NCI-H1105 treated with DMSO at 0.1 percent for 48 hours (cell line): ENCODE data around the gene USPL1.
"Not testable (repeated sequence)": the region's sequence is repeated elsewhere in the genome, so short reads cannot be mapped to it uniquely, and the experiment has no call there.

Experiments used
- DNase-seq: peaks from one replicate; lab custom pipeline; 2025; lab: John Stamatoyannopoulos, UW

Gene USPL1

GRCh38 chr13:30617315-30618185 lies at the start of gene USPL1:
Gene USPL1, plus strand, starts transcription at chr13:30617920. Its CDS starts 3,221 bp downstream, at chr13:30621141.
- peak; percentile 91 for DNase-seq

- DNase-seq, result no peak
These were observed 47.7 kb upstream of the USPL1 start for GRCh38 chr13:30569901-30570576.

DNA sequence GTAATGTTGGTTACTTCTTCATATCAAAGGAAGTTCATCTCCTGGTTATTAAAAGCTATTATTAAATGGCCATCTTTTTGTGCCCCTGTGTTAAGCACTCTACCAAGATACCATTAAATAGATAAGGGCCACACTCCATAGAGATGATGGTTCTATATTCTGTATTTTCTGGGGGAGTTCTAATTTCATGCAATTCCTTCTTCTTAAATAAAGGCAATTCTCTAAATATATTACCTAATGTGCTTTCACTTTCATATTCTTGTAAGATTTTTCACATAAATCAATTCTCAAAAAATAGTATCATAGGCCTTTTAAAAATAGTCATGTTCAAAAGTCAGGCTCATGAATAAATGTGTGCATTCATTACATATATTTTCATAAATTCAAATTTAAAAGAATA lies 47.0 kb upstream of the USPL1 start:
- no peak for DNase-seq

GRCh38 chr13:30572859-30573275 lies 44.9 kb upstream of the USPL1 start:
- no peak for DNase-seq

DNA sequence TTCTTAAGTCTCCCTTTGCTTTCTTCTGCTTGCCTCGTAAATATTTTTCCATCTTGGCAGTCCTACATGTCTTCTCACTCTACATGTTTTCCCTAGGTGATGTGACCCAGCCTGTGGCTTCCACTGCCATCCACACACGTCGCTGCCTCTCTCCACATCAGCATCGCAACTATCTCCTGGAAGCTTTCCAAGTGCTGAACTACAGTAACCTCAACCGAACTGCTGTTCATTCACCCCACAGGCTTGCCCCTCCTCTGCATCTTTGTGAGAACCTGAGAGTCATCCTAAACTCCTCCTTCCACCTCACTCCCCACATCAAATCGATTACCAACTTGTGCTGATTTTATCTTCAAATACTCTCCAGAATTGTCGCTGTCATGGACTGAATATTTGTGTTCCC lies 41.2 kb upstream of the USPL1 start:
- peak; percentile 66 for DNase-seq

DNA sequence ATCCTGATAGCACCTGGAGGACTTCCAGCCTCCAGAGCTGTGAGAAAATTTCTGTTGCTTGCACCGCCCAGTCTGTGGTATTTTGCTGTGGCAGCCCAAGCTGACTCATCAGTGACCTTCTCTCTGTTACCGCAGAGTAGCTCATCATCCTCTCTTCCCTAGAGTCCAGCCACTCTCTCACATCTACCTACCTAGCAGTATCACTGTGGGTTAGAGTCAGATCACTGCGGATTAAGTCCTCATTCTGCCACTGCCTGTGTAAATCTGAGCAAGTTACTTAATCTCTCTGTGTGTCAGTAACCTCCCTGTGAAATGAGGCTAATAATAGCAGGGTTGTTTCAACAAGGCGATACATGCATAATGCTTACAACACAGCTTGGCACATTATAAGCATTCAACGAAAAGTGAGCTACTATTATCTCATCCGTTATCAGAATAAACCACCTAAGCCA lies 40.3 kb upstream of the USPL1 start:
- DNase-seq, result no peak

GRCh38 chr13:30580852-30581502 lies 36.7 kb upstream of the USPL1 start:
- no peak for DNase-seq

GRCh38 chr13:30581582-30581981 lies 36.1 kb upstream of the USPL1 start:
- no peak for DNase-seq

GRCh38 chr13:30584051-30584731 lies 33.5 kb upstream of the USPL1 start:
- DNase-seq, result no peak

- no peak for DNase-seq
These were observed 31.9 kb upstream of the USPL1 start for GRCh38 chr13:30585748-30586262.

DNA sequence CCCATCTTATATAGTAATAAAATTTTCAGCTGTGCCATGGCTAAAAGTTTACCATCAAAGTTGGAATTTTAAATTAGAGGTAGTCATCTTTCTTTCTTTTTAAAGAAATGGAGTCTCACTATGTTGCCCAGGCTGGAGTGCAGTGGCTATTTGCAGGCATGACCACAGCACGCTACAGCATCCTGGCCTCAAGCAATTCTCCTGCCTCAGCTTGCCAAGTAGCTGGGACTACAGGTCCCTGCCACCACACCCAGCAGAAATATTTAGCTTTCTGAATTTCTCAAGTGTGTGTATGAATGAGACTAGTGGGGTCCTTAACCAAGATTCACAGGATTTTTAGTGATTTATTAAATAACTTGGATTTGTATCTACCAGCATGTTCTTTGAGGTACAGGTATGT lies 30.5 kb upstream of the USPL1 start:
- no peak for DNase-seq

DNA sequence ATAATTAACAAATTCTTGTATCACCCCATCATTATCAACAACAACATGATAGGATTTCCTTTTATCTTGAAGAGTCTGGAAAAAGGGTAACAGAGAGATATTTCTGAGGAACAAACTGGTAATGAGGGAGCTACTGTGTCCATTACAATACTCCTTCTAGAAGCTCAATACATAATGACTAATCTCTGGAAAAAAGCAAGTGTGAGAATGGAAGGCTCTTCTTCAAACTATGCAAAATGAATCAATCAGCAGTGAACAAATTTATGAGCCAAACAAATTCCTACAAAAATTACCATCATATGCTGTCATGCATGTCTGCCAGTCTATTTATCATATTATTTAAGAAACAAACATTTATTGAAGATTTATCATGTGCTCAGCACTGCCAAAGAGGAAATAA lies 30.0 kb upstream of the USPL1 start:
- no peak for DNase-seq

GRCh38 chr13:30593001-30593400 lies 24.7 kb upstream of the USPL1 start:
- no peak for DNase-seq

DNA sequence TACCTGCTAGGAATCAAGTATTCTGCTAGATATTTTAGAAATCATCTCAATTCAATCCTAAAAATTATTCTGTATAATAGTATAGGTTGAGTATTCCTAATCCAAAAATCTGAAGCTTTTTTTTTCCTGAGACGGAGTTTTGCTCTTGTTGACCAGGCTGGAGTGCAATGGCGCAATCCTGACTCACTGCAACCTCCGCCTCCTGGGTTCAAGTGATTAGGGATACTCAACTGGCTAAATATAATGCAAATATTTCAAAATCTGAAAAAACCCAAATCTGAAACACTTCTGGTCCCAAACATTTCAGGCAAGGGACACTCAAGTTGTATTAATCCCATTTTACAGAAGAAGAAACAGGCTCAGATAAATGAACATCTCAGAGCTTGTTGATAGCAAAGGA lies 17.2 kb upstream of the USPL1 start:
- no peak for DNase-seq

DNA sequence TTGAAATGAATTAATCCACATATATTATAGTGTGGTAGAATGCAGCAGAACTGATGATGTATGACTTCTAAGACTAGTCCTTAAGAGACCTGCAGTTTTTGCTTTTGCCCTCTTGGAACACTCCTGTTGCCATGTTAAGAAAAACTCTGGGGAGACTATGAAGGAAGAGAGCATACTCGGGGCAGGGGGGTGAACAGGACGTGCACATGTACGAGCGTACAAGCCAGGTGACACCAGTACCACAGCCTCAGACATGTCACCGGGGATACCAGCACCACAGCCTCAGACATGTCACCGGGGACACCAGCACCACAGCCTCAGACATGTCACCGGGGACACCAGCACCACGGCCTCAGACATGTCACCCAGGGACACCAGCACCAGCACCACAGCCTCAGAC lies 15.9 kb upstream of the USPL1 start:
- DNase-seq, result no peak

- no peak for DNase-seq
These were observed 12.7 kb upstream of the USPL1 start for GRCh38 chr13:30605052-30605451.

GRCh38 chr13:30607186-30607585 lies 10.5 kb upstream of the USPL1 start:
- not testable (repeated sequence) for DNase-seq

GRCh38 chr13:30607908-30608307 lies 9.8 kb upstream of the USPL1 start:
- no peak for DNase-seq

DNA sequence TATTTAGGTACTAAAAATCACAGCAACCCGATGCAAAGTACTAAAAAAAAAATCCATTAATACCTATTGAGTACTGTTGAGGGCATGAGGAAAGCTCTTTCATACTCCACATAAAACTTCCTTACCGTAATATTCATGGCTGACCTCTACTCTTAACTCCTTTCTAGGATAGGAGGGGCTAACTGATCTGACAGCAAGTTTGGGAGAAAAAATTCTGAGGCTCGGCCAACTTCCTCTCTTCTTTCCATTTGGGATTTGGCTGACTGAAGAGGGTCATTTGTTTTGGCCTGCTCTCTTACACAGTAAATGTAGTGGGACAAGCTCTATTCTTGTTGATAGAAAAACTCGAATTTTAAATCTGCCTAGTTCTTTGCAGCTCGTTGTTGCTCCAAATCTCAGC lies 9.4 kb upstream of the USPL1 start:
- no peak for DNase-seq

DNA sequence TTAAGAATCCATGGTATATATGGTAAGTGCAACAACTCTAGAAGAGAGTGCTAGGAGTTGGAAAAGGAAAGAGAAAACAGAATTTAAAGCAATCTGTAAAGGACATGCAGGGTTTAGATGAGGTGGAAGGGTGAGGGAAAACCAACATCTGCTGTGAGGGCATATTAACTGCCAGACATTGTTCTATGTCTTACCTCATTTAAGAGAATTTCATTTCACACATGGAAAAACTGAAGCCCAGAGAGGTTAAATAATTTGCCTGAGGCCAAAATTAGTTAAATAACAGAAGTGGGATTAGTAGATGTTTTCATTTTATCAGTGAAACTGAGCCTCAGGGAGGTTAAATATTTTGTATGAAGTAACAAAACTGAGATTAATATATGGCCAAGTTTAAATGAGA lies 7.4 kb upstream of the USPL1 start:
- DNase-seq, result no peak

DNA sequence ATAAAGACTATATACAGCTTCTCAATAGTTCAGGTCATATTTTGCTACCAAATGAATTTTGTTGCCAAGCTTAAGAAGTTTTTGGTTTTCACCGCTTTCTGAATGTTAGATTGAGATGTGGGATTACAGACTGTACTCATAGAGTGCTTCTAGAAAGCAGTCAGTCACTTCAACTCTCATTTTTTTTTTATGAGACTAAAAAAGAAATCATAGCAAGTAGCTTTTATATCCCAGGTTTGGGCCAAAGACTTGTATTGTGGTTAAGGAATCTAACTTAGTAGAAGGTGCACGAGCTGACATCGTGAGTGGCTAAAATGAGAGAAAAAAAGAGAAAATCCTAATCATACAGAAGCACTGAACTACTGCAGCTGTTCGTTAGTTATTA lies 2.2 kb upstream of the USPL1 start:
- DNase-seq, result no peak
